ENCODE data around the gene ADH6.

DNA sequence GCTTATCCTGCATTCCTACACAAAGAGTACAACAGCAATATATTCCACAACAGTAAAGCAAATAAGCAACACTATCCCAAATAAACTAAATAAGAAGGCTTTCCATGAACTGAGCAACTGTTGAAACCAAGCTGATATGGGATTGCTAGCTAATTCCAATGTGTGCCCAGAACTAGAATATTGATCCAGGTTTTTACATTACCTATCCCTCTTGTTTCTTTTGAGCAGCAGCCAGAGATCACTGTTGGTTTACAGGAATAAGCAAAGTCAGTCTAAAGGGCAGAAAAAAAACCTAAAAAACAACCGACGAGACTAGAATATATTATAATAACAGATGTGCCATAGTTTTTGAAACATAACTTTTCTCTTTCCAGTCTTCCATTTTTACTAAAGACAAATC is 52.5 kb downstream of the ADH6 start:
- TF ChIP-seq, protein P1, sequence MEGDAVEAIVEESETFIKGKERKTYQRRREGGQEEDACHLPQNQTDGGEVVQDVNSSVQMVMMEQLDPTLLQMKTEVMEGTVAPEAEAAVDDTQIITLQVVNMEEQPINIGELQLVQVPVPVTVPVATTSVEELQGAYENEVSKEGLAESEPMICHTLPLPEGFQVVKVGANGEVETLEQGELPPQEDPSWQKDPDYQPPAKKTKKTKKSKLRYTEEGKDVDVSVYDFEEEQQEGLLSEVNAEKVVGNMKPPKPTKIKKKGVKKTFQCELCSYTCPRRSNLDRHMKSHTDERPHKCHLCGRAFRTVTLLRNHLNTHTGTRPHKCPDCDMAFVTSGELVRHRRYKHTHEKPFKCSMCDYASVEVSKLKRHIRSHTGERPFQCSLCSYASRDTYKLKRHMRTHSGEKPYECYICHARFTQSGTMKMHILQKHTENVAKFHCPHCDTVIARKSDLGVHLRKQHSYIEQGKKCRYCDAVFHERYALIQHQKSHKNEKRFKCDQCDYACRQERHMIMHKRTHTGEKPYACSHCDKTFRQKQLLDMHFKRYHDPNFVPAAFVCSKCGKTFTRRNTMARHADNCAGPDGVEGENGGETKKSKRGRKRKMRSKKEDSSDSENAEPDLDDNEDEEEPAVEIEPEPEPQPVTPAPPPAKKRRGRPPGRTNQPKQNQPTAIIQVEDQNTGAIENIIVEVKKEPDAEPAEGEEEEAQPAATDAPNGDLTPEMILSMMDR (IDR thresholded peaks at IDR 0.05): no peak
- TF ChIP-seq, protein P2, sequence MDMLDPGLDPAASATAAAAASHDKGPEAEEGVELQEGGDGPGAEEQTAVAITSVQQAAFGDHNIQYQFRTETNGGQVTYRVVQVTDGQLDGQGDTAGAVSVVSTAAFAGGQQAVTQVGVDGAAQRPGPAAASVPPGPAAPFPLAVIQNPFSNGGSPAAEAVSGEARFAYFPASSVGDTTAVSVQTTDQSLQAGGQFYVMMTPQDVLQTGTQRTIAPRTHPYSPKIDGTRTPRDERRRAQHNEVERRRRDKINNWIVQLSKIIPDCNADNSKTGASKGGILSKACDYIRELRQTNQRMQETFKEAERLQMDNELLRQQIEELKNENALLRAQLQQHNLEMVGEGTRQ (CRISPR knock-in tag; IDR thresholded peaks at IDR 0.05): no peak
